ENCODE data around the gene SIGLEC8.
"Not testable (repeated sequence)": the region's sequence is repeated elsewhere in the genome, so short reads cannot be mapped to it uniquely, and the experiment has no call there.

SIGLEC8 gene

GRCh38 chr19:51427201-51427600 is 31.1 kb downstream of the SIGLEC8 start:
- peaks cover 0 to 4% (median 0%) of the 10 kb centered on the region in 11 experiments; a peak in 1 of 22 replicates for H3K27me3 ChIP-seq
- H3K4me3 ChIP-seq: no peak overlapping the region
- no peaks in the 10 kb centered on the region; a peak in 2 of 22 replicates for H4K20me1 ChIP-seq
- no peak for TF ChIP-seq Cebpa-rat (IDR thresholded peaks at IDR 0.05)
- no peaks in the 10 kb centered on the region for H3K36me3 ChIP-seq
- H3K9me3 ChIP-seq (replicated peaks in 1 of 11): peaks cover 0 to 10% (median 0%) of the 10 kb centered on the region in 11 experiments; a peak in 4 of 22 replicates
- H3K9ac ChIP-seq: no peak overlapping the region
- no peak overlapping the region for H3K27ac ChIP-seq
- H3K4me2 ChIP-seq: peak overlapping the region in 4 of 11 experiments; percentile 19 to 57 (median 40); a peak in 8 of 22 replicates
- peaks cover 0 to 36% (median 5%) of the 10 kb centered on the region in 10 experiments; a peak in 12 of 20 replicates for H3K4me1 ChIP-seq

- Histone ChIP-seq H3K9me3 (replicated peaks in 1 of 11) (no peaks in the 10 kb centered on the region), H3K4me3 (no peak overlapping the region), H3K4me2 (peak overlapping the region; percentile 67 to 94 (median 84); a peak in 19 of 22 replicates), H3K9ac (no peak overlapping the region), H3K27me3 (peaks cover 0 to 13% (median 6%) of the 10 kb centered on the region in 11 experiments; a peak in 11 of 22 replicates), H4K20me1 (peaks cover 0 to 5% (median 0%) of the 10 kb centered on the region in 11 experiments; a peak in 2 of 22 replicates), H3K27ac (no peak overlapping the region), H3K36me3 (no peaks in the 10 kb centered on the region), H3K4me1 (peaks cover 33 to 55% (median 47%) of the 10 kb centered on the region in 10 experiments)
- no peak for TF ChIP-seq Cebpa-rat (IDR thresholded peaks at IDR 0.05)
Measured at GRCh38 chr19:51422053-51422448, 36.2 kb downstream of the SIGLEC8 start.

GRCh38 chr19:51421229-51422052 is 36.8 kb downstream of the SIGLEC8 start:
- Histone ChIP-seq H3K4me3 (peak overlapping the region in 1 of 10 experiments; percentile 35; a peak in 2 of 20 replicates), H3K27ac (no peak overlapping the region)

GRCh38 chr19:51420511-51420910 is 37.7 kb downstream of the SIGLEC8 start:
- not testable (repeated sequence) for H4K20me1 ChIP-seq; H3K9me3 ChIP-seq (replicated peaks in 1 of 11); H3K4me3 ChIP-seq; H3K36me3 ChIP-seq; H3K27ac ChIP-seq; H3K9ac ChIP-seq
- peaks cover 41 to 64% (median 61%) of the 10 kb centered on the region in 10 experiments for H3K4me1 ChIP-seq
- peaks cover 0 to 13% (median 6%) of the 10 kb centered on the region in 11 experiments; a peak in 11 of 22 replicates for H3K27me3 ChIP-seq
- H3K4me2 ChIP-seq: peak overlapping the region; percentile 67 to 94 (median 84); a peak in 20 of 22 replicates

More at GRCh38 chr19:51421229-51422052, 36.8 kb downstream of the SIGLEC8 start:
- TF ChIP-seq Cebpa-rat (IDR thresholded peaks at IDR 0.05): no peak
- H3K4me1 ChIP-seq: peaks cover 38 to 57% (median 52%) of the 10 kb centered on the region in 10 experiments
- peak overlapping the region in 4 of 11 experiments; percentile 4 to 33 (median 18); a peak in 2 of 22 replicates for H3K9ac ChIP-seq
- H3K9me3 ChIP-seq (replicated peaks in 1 of 11): no peaks in the 10 kb centered on the region
- peaks cover 0 to 5% (median 0%) of the 10 kb centered on the region in 11 experiments; a peak in 2 of 22 replicates for H4K20me1 ChIP-seq
- peak overlapping the region; percentile 67 to 94 (median 84) for H3K4me2 ChIP-seq
- H3K27me3 ChIP-seq: peaks cover 0 to 13% (median 6%) of the 10 kb centered on the region in 11 experiments; a peak in 11 of 22 replicates
- H3K36me3 ChIP-seq: no peaks in the 10 kb centered on the region

GRCh38 chr19:51418707-51419106 is 39.5 kb downstream of the SIGLEC8 start:
- Histone ChIP-seq H3K9ac (no peak overlapping the region), H3K27ac (peak overlapping the region in 2 of 11 experiments; percentile 21 to 82; a peak in 2 of 22 replicates), H3K4me1 (peaks cover 41 to 68% (median 62%) of the 10 kb centered on the region in 10 experiments), H3K36me3 (peaks cover 0 to 18% (median 7%) of the 10 kb centered on the region in 11 experiments; a peak in 10 of 22 replicates), H3K4me3 (no peak overlapping the region; a peak in 1 of 20 replicates), H3K27me3 (peaks cover 0 to 13% (median 6%) of the 10 kb centered on the region in 11 experiments; a peak in 11 of 22 replicates), H3K4me2 (peak overlapping the region in 9 of 11 experiments; percentile 80 to 98 (median 91); a peak in 17 of 22 replicates), H4K20me1 (peaks cover 0 to 5% (median 0%) of the 10 kb centered on the region in 11 experiments; a peak in 1 of 22 replicates), H3K9me3 (replicated peaks in 1 of 11) (no peaks in the 10 kb centered on the region)
- TF ChIP-seq Cebpa-rat (IDR thresholded peaks at IDR 0.05): no peak

GRCh38 chr19:51417810-51418157 is 40.5 kb downstream of the SIGLEC8 start:
- Histone ChIP-seq H3K27me3 (peaks cover 0 to 13% (median 6%) of the 10 kb centered on the region in 11 experiments; a peak in 11 of 22 replicates), H3K9me3 (replicated peaks in 1 of 11) (no peaks in the 10 kb centered on the region), H3K4me1 (peaks cover 41 to 68% (median 62%) of the 10 kb centered on the region in 10 experiments), H3K27ac (peak overlapping the region; percentile 70 to 88 (median 82); a peak in 21 of 22 replicates), H3K9ac (peak overlapping the region; percentile 56 to 83 (median 77); a peak in 21 of 22 replicates), H3K4me3 (peak overlapping the region in 7 of 10 experiments; percentile 52 to 67 (median 54); a peak in 7 of 20 replicates), H3K36me3 (peaks cover 0 to 27% (median 13%) of the 10 kb centered on the region in 11 experiments; a peak in 10 of 22 replicates), H4K20me1 (peaks cover 0 to 5% (median 0%) of the 10 kb centered on the region in 11 experiments; a peak in 1 of 22 replicates), H3K4me2 (peak overlapping the region; percentile 80 to 98 (median 91))
- no peak for TF ChIP-seq Cebpa-rat (IDR thresholded peaks at IDR 0.05)

GRCh38 chr19:51417107-51417809 is 41.0 kb downstream of the SIGLEC8 start, which contains the start of gene SIGLEC10:
TSS of gene SIGLEC10 (minus strand) at chr19:51417642. CDS start at chr19:51417581, 61 bp downstream.
- H3K36me3 ChIP-seq: peaks cover 0 to 31% (median 13%) of the 10 kb centered on the region in 11 experiments; a peak in 11 of 22 replicates
- H3K27ac ChIP-seq: peak within 1 kb of the TSS; percentile 70 to 88 (median 82); a peak in 21 of 22 replicates
- peaks cover 0 to 5% (median 0%) of the 10 kb centered on the region in 11 experiments; a peak in 1 of 22 replicates for H4K20me1 ChIP-seq
- H3K9me3 ChIP-seq (replicated peaks in 1 of 11): no peaks in the 10 kb centered on the region
- no peak for TF ChIP-seq Cebpa-rat (IDR thresholded peaks at IDR 0.05)
- H3K27me3 ChIP-seq: peaks cover 0 to 13% (median 6%) of the 10 kb centered on the region in 11 experiments; a peak in 11 of 22 replicates
- H3K9ac ChIP-seq: peak within 1 kb of the TSS; percentile 56 to 83 (median 77); a peak in 21 of 22 replicates
- H3K4me2 ChIP-seq: peak within 1 kb of the TSS; percentile 80 to 98 (median 91)
- peaks cover 41 to 68% (median 62%) of the 10 kb centered on the region in 10 experiments for H3K4me1 ChIP-seq
- peak within 1 kb of the TSS in 9 of 10 experiments; percentile 28 to 67 (median 54); a peak in 19 of 20 replicates for H3K4me3 ChIP-seq

- not testable (repeated sequence) for H4K20me1 ChIP-seq; H3K9me3 ChIP-seq (replicated peaks in 1 of 11)
- peak overlapping the region; percentile 51 to 83 (median 77); a peak in 21 of 22 replicates for H3K9ac ChIP-seq
- H3K27ac ChIP-seq: peak overlapping the region; percentile 70 to 88 (median 82); a peak in 21 of 22 replicates
- H3K36me3 ChIP-seq: peaks cover 0 to 34% (median 14%) of the 10 kb centered on the region in 11 experiments; a peak in 11 of 22 replicates
- H3K27me3 ChIP-seq: peaks cover 0 to 11% (median 6%) of the 10 kb centered on the region in 11 experiments; a peak in 11 of 22 replicates
- H3K4me1 ChIP-seq: peaks cover 37 to 64% (median 59%) of the 10 kb centered on the region in 10 experiments
- H3K4me2 ChIP-seq: peak overlapping the region; percentile 80 to 98 (median 91)
- H3K4me3 ChIP-seq: peak overlapping the region in 9 of 10 experiments; percentile 28 to 67 (median 54); a peak in 15 of 20 replicates
Measured at GRCh38 chr19:51416422-51416821, 41.8 kb downstream of the SIGLEC8 start.
